Measurements from ENCODE around the gene SLC35G2.
"Not testable (repeated sequence)": the region's sequence is repeated elsewhere in the genome, so short reads cannot be mapped to it uniquely, and the experiment has no call there.

SLC35G2 gene

DNA sequence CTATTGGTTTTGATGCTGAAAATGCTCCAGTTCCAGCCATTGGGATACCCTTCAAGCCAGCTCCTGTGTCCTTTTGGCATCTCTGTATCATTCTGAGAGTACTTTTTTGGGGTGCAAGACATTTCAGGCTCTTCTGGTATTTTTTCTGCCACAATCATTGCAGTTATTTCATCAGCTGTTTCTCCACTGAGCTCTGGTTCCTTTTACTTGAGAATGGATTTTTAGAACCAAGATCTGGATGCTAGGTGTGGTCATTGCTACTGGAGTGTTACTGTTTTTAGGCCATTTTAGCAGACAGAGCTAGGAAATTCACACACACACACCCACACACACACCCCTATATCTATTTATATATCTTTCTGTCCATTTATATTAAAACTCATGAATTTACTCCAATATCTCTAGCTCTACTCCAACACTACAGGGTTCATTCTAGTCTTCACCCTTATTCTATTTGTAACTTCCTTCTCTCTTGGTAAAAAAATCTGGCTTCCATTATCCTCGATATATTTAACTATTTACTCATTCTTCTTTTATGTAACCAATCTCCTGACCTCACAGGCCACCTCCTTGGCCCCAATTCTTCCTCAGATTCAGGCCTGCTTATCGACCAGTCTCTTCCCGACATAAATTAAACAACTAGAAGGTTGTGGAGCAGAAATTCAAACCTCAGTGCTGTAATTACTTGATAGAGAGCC lies 17.0 kb downstream of the SLC35G2 start:
- no peak for DNase-seq

DNA sequence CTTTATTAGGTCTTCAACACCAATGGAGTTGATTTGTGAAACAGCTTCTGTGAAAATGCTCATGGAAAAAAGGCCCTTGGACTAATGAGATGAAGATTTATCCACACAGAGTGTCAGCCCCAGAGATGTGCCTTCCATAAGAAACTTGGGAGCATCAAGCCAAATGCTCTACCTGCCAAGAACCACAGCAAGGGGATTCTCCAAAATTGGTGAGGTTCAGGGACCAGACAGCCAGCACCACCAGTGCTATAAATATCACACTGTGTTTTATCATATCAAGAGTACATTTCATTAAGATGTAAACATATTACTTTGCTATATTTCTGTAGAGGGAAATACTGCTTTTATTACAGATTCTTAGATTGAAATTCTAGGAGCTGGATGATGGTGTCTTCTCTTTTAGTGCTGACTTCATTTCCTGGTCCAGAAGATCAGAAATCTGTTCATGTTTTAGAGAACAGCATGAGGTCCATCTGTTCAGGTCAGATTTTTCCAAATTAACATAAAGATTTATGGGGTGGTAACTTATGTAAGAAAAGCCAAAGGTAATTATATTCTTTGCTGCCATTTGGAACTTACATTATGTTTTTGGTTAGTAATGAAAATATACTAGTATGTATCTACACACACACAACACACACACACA lies 17.7 kb downstream of the SLC35G2 start:
- DNase-seq, result no peak

DNA sequence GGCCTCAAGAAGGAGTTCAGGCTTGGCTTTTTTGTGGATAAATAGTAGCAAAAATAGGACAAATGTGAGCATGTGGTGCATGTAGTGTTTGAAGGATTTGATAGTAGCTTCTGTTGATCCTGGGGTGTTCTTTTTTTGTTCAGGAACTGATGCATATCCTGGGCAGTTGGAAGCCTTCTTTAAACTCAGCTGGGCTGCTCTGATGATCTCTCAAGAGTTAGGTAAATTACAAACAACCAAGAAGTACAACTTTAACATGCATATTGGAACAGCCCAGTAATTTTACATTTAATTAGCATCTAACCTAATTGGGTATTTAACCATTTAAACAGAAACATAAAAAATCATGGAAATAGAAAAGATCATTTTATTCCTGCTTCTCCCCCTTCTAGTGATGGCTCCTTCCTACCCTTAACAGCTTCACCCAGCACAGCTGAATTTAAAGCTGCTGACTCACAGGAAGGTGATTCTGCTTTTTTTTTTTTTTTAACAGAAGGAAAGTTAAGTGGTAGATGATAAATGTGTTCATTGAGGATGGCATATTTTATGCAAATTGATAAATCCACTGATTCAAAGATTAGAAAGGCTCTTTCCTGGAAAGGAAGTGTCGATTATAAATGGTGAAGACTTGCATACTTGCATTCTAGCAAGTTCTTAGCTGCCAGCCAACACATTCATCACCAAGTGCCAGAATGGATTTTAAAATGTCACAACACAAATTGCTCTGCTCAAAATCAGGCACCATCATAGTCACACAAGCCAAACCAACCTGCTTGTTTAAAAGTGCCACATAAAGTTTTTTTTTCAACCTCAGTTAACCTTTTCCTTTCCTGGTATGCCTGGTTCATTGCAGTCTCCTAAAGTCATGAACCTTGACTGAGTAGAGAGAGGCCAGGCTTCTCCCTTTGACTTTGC lies 20.0 kb downstream of the SLC35G2 start:
- DNase-seq, result no peak

DNA sequence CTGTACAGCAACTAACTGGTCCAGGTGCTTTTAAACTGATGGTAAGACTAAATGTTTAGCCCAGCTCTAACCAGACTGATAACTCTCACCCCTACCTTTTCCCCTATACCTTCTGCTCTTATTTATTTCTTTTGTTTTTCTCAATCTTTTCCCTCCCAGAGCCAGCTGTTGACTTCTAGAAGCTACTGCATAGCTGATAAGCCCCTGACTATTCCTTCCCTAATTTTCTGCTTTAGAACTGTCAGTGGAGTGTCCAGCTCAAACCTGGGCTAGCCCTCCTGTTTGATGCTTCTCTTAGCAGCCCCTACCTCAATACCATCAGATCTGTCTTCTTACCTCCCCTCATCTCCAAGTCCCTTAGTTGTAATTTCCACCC lies 20.6 kb downstream of the SLC35G2 start:
- DNase-seq, result no peak

DNA sequence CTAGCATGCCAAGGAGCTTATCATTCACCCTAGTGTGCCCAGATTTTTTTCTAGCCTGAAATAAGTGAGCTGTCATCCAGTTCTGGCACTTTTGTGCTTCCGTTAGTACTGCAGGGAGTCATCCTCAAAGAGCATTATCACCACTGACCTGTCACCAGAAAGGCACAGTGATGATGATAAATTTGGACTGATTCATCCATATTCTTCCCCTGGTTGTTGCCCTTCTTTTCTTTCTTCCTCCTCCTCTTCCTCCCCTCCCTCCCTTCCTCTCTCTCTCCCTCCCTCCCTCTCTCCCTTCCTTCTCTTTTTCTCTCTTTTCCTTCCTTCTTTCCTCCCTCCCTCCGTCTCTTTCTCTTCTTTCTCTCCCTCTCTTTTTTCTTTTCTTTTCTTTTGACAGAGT lies 21.3 kb downstream of the SLC35G2 start:
- no peak for DNase-seq

DNA sequence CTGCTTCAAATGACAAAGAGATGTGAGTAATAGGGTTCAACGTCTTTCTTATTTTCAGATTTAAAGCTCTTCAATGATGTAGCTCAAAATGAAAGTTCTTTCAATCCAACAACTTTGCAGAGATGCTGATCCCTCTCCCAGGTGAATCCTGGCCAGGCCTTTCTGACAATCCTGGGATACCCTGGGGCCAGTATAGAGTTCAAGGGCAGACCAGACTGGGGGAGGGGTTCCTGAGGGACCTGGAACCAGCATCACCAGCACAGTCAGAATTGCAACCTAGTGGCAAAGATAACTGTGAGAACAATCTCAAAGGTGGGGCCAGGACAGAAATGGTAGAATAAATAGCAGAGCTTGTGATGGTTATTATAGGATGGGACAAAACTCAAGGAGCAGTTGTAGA lies 23.4 kb downstream of the SLC35G2 start:
- DNase-seq, result no peak

DNA sequence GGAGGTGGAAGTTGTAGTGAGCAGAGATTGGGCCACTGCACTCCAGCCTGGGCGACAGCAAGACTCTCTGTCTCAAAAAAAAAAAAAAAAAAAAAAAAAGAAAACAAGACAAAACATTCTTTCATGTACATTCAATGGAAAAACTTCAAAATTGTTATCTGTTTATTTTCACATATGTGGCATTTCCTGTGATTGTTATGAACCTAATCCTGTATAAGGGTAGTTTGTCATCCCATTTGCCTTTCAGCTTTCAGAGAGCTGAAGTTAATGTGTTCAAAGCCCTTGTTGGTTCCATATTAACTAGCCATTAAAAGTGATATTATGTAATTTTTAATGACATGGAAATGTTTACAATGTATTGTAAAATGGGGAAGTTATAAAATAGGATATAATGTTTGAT lies 25.8 kb downstream of the SLC35G2 start:
- DNase-seq, result no peak

DNA sequence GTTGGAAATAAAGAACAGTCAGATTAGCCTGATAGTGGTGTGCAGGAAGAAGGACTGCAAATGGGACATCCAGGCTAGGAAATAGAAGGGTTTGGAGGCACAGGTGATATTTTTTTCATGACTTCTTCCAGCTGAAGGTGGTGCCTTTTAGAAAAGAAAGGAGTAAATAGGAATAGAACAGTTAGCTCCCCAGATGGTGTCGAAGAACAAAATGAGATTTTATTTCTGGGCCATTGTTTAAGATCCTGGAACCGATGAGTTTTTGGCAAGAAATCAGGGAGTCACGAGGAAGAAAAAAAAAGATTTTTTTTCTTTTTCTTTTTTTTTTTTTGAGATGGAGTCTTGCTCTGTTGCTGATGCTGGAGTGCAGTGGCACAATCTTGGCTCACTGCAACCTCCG lies 33.3 kb downstream of the SLC35G2 start:
- DNase-seq, result no peak

DNA sequence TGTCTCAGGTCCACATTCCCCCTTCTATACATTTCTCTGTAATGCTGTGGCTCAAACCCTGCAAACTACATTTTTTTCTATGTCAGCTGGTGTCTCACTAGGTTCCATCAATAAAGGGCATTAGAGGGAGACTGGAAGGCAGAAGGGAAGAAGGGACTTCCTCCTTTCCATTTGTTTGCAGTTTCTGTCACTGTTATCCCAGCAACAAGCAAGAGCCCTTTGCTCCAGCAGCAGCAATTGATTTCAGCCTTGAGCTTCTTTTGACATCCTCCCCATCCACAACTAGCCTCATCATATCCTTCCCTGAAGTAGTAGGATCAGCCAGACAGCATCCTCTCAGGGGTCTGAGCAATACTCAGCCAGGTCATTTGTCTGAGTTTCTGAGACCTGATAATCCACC lies 37.7 kb downstream of the SLC35G2 start:
- no peak for DNase-seq

DNA sequence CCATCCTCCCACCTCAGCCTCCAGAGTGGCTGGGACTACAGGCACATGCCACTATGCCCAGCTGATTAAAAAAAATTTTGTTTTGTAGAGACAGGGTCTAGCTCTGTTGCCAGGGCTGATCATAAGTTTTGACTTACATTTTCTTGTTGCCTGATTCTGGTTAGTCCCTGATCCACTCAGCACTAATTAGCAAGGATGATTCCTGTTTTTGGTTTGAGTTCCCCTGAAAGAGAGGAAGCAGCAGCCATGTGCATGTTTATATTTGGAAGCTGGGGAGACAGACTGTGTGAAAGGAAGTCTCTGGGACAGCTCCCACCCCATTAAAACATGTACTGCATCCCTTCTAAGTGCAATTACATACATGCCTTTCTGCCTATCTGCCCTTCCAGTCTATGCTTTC lies 39.5 kb downstream of the SLC35G2 start:
- no peak for DNase-seq

DNA sequence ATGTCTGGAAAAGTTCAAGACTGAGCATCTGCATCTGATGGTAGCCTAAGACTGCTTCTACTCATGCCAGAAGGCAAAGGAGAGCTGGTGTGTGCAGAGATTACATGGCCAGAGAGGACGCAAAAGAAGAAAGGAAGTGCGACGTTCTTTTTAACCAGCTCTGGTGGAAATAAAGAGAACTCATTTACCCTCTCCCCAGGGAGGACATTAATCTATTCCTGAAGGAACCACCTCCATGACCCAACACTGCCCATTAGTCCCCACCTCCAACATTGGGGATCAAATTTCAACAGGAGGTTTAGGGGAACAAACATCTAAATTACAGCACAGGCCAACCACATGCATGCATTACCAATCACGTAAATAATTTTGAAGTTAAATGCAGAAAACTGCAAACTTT lies 41.6 kb downstream of the SLC35G2 start:
- no peak for DNase-seq

DNA sequence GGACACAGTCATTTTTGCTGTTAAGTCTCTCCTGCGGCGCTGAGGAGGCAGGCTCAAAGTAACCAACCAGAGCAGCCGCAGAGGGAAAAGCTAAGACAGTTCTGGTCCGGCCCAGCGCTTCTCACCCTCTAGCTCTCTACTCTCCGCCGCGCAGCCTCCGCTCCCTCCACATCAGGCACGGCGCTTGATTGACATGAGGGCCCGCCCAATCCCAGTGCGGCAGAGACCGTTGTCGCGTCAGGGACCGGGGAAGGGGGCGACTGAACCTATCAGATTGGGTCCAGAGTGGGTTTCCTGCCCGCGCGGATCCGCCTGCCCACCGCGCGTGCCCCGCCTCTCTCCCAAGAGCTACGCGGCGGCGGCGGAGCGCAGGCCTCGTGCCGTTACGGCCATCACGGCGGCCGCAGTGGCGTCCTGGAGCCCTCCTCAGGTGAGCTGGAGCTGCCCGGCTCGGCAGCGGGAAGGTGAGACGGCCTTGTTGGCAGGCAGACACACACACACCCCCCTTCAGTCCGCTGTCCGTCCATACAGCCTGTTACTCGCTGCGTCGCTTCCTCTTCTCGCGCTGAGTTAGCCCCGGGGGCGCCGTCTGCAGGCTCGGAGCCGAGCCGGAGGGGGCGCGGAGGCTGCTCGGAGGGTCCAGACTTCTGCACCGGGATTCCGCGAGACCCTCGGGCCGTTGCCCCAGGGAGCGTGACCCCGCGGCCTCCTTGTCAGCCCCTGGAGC lies 43.1 kb downstream of the SLC35G2 start, which contains the start of gene NCK1:
Gene NCK1, plus strand, starts transcription at position 319 of the 727 bp plus-strand sequence. CDS start 65,794 bp downstream, outside the sequence.
- DNase-seq, result peak; percentile 84

DNA sequence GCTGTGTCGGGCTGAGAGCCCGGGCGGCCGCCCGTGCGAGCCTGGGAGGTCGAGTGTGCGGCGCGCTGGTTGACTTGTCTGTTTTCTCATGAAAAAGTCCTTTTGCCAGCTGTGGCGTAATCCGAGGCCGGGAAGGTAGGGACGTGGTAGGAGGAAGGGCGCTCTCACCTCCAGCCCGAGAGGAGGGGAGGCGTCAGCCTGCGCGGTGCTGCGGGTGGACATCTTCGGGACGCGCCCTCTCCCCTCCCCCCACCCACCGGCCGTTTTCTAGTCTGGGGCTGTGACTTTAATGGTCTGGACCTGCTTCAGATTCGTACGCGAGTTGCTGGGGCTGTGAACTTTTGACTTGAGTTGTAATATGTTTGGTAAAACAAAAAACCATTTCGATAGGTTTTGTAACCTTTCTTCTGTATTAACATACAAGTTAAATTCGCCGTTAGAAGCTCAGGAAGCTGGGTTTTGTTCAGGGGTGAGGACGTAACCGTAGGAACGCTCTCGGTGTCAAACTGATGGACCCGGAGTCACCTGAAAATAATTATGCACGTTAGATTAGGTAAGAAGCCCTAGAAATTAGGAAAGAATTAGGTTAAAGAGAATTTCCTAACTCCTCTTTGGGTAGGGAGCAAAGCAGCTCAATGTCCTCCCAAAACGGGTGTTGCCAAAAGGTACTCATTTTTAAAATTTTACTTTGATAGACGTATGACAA lies 43.8 kb downstream of the SLC35G2 start:
- DNase-seq, result no peak

DNA sequence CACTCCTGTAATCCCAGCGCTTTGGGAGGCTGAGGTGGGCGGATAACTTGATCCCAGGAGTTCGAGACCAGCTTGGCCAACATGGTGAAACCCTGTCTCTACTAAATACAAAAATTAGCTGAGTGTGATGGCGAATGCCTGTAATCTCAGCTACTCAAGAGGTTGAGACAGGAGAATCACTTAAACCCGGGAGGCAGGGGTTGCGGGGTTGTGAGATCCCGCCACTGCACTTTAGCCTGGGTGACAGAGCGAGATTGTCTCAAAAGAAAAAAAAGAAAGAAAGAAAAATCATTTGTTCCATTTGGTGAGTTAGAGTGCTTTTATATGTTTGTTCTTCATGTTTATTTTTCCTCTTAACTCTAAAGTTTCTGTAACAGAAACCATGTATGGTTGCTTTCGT lies 50.4 kb downstream of the SLC35G2 start:
- DNase-seq, result no peak

DNA sequence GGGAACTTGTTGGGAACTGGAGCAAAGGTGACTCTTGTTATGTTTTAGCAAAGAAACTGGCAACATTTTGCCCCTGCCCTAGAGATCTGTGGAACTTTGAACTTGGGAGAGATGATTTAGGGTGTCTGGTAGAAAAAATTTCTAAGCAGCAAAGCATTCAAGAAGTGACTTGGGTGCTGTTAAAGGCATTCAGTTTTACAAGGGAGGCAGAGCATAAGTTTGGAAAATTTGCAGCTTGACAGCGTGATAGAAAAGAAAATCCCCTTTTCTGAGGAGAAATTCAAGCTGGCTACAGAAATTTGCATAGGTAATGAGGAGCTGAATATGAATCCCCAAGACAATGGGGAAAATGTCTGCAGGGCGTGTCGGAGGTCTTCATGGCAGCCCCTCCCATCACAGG lies 53.3 kb downstream of the SLC35G2 start:
- not testable (repeated sequence) for DNase-seq

DNA sequence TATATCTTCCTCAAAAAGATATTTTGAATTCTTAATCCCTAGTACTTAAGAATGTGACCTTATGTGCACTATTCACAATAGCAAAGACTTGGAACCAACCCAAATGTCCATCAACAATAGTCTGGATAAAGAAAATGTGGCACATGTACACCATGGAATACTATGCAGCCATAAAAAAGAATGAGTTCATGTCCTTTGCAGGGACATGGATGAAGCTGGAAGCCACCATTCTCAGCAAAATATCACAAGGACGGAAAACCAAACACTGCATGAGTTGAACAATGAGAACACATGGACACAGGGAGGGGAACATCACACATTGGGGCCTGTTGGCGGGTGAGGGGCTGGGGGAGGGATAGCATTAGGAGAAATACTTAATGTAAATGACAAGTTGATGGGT lies 60.6 kb downstream of the SLC35G2 start:
- DNase-seq, result not testable (repeated sequence)

DNA sequence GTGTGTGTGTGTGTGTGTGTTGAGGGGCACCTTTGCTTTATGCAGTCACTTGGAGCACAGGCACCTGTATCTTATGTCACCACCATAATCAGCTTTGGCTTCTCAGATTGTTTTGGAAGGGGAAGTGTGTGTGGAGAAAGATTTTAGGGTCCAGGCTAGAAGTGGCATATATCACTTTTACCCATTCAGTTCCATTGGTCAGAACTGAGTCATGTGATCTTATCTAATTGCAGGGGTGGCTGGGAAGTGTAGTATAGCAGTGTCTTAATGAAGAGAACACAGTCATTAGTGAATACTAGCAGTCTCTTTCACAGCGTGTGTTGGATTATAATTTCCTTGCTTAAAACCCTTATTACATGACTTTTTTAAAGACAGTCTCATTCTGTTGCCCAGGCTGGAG lies 63.6 kb downstream of the SLC35G2 start:
- no peak for DNase-seq

DNA sequence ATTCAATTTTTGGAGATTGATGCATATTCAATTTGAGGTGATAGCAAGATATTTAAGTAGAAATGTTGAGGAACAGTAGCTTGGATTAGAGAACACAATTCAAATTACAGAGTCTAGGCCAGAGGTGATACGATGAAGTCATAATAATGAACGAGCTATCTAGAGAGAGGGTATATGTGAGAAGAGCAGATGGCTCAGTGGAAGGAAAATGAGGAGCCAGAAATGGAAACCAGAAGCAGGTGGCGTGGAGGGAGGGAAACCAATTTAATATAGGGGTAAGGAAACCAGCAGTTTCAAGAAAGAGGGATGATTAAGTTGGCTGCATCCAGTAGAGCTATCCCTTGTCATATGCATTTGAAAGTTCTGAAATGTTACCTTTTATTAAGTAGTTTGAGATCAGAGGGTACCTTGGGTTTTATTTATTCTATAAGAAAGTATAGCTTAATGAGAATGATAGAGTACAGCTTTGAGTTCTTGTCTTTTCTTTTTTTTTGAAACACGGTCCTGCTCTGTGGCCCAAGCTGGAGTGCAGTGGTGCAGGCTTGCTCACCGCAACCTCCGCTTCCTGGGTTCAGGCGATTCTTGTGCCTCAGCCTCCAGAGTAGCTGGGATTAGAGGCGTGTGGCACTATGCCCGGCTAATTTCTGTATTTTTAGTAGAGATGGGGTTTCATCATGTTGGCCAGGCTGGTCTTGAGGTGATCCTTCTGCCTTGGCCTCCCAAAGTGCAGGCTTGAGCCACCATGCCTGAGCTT lies 65.2 kb downstream of the SLC35G2 start:
- DNase-seq, result peak; percentile 49

DNA sequence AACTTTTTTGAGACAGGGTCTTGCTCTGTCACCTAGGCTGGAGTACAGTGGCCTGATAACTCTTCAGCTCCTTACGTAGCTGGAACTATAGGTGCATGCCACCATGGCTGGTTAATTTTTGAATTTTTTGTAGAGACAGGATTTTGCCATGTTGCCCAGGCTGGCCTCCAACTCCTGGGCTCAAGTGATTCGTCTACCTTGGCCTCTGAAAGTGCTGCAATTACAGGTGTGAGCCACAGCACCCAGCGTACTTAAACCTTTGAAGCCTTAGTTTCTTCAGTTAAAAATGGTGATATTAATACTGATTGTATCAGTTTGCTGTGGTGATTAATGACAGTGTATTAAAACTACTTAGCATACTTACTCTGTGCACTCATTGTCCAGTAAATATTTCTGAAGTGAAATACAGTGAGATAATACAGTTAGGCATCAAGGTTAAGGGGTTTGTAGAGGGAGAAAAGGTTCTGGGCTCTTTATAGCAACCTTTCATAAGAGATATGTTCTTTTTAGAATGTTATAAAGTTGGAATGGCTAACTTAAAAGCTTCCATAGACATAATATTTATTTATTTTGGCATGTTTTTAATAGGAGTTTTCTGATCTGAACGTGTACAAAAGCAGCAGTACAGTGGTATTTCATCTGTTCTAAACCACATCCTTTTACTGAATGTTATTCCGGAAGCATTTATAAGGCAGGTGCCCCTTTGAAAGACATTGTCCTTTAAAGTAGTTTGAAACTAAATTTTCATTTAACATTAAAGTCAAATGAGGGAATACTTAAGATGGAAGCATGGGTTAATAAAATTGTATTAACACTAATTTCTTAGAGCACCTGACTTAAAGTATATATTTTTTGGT lies 66.7 kb downstream of the SLC35G2 start:
- no peak for DNase-seq

DNA sequence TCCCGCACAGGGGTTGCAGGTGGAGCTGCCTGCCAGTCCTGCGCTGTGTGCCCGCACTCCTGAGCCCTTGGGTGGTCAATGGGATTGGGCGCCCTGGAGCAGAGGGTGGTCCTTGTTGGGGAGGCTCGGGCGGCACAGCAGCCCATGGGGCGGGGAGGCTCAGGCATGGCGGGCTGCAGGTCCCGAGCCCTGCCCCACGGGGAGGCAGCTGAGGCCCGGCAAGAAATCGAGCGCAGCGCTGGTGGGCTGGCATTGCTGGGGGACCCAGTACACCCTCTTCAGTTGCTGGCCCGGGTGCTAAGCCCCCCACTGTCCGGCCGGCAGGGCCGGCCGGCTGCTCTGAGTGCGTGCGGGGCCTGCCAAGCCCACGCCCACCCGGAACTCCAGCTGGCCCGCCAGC lies 71.0 kb downstream of the SLC35G2 start:
- DNase-seq, result no peak

Data from NCI-H1417 treated with DMSO at 0.1 percent for 48 hours (cell line).